Ovary (tissue), 9 donors: ENCODE results near the gene ICE1. TPM values are rescaled to one million over a fixed set of nuclear protein-coding genes. Genes with fewer than 3 reads are reported as not detected.

Experiments used
- DNase-seq, 5 donors: peaks; one replicate each; pipeline ENCODE4 v3.0.0-alpha.2; 2019 to 2020
- H3K27ac ChIP-seq, 2 donors: fragments of 200-600 bp; one replicate each; pipeline versions ENCODE4 v1.5.1 to v1.8.0; 2019 to 2022
- H3K27me3 ChIP-seq: fragments of 200-600 bp; one replicate; pipeline ENCODE4 v1.8.0; 2022
- H3K36me3 ChIP-seq: fragments of 200-600 bp; sonication (generic); one replicate; pipeline ENCODE4 v1.5.1; 2019
- H3K4me1 ChIP-seq: one replicate; pipeline ENCODE4 v1.8.1; 2013; ENCODE audit warnings: mild to moderate bottlenecking, moderate library complexity; ENCODE audit not compliant: insufficient read depth
- H3K4me3 ChIP-seq: fragments of 200-600 bp; sonication (generic); one replicate; pipeline ENCODE4 v1.5.1; 2017
- H3K9me3 ChIP-seq, 2 donors: fragments of 200-600 bp in 1 of 2; sonication (generic) in 1 of 2; one replicate each; pipeline versions ENCODE4 v1.5.1 to v1.8.1; 2013 to 2019; ENCODE audit warnings: mild to moderate bottlenecking in 1 of 2, moderate library complexity in 1 of 2
- CTCF ChIP-seq, 3 donors: fragments of 450-650 bp in 2 of 3; fragments of 200-600 bp in 1 of 3; IDR thresholded peaks; one replicate each; pipeline versions ENCODE4 v1.5.1 to v1.8.0; 2016 to 2022; ENCODE audit warnings: antibody characterized with exemption in 3 of 3, mild to moderate bottlenecking in 1 of 3
- EP300 ChIP-seq: sonication (generic); formaldehyde crosslinking; IDR thresholded peaks from one replicate; pipeline ENCODE4 v1.6.1; 2017; ENCODE audit warnings: antibody characterized with exemption
- POLR2A ChIP-seq: fragments of 450-650 bp; IDR thresholded peaks from one replicate; pipeline ENCODE4 v1.6.1; 2017; ENCODE audit warnings: antibody characterized with exemption, mild to moderate bottlenecking, moderate library complexity
- WGBS, 3 donors: extraction: QIAGEN DNeasy Blood & Tissue Kit in 1 of 3; methylation state at CpG; one replicate each; pipeline versions ENCODE4 v1.1.5 to v1.1.7; 2013 to 2017; 5-methylcytosine and 5-hydroxymethylcytosine counted together
- intact Hi-C, 4 donors: fragments of 100-400 bp; cut with DNase I; formaldehyde crosslinking; loops; one replicate each; pipeline versions ENCODE4 v1.11.0 to v1.15.1; 2022 to 2023
- polyA plus RNA-seq, 2 donors: library from polyadenylated mRNA; stranded (reverse); fragments of 200-250 nt in 1 of 2; fragments of 350-450 nt in 1 of 2; fragmentation: Illumina TruSeq in 1 of 2; extraction: RNeasy Lipid Tissue Mini Kit (QIAGEN cat#74804) in 1 of 2; gene quantifications; one replicate each; pipeline ENCODE4 v1.2.3, GENCODE V29; 2013 to 2014
- total RNA-seq, 7 donors: library from RNA; depleted of rRNA in 2 of 7; stranded (reverse); fragments of >200 nt in 2 of 7; fragmentation: NEBNext Ultra II Directional in 3 of 7; extraction: Animal tissue kit (Norgen Biotek cat#: 25700) in 3 of 7; gene quantifications; one replicate each; pipeline versions ENCODE4 v1.1.0 to v1.2.4, GENCODE V29; 2016 to 2023
- donor health status: DM: no; HTN: no; CAD: no; lungs with moderate emphysema.
- donor health status: DM: no; HTN: no; CAD: no.
- donor health status: Bipolar disorder and iron deficiency.
- donor health status: DM: yes; HTN: yes; CAD: no.
- donor health status: DM: no; HTN: no; CAD: no.
- donor health status: DM: yes; HTN: yes; CAD: no.

Gene ICE1
- total and polyA plus RNA-seq, 9 donors = 10.7 to 38.0 (median 30.5) TPM

GRCh38 chr5:5534333-5534732 lies 111.9 kb downstream of the ICE1 start:
- no peak overlapping the region for H3K27ac ChIP-seq
- 88 to 91% (median 90%) methylated on average over 4 of the region's 4 CpGs for WGBS, 3 donors
- DNase-seq = no peak
- H3K4me3 ChIP-seq = no peak overlapping the region
- no peaks in the 10 kb centered on the region for H3K27me3 ChIP-seq
- intact Hi-C loops = no loop called here
- no peaks in the 10 kb centered on the region for H3K4me1 ChIP-seq
- TF ChIP-seq CTCF (IDR thresholded peaks at IDR 0.05) (no peak), EP300 (no peak), POLR2A (no peak)
- no peaks in the 10 kb centered on the region for H3K9me3 ChIP-seq
- no peaks in the 10 kb centered on the region for H3K36me3 ChIP-seq

- no peaks in the 10 kb centered on the region for H3K9me3 ChIP-seq
- no peak for DNase-seq
Measured at GRCh38 chr5:5536871-5537270, 114.4 kb downstream of the ICE1 start.

GRCh38 chr5:5537426-5537825 lies 114.9 kb downstream of the ICE1 start:
- no peaks in the 10 kb centered on the region for H3K4me1 ChIP-seq
- H3K9me3 ChIP-seq = no peaks in the 10 kb centered on the region
- intact Hi-C loops = no loop called here
- H3K27me3 ChIP-seq = no peaks in the 10 kb centered on the region
- no peak overlapping the region for H3K4me3 ChIP-seq
- no peak for DNase-seq
- H3K36me3 ChIP-seq = no peaks in the 10 kb centered on the region
- H3K27ac ChIP-seq = no peak overlapping the region
- 58 to 68% (median 65%) methylated on average over 8 of the region's 8 CpGs for WGBS, 3 donors
- TF ChIP-seq CTCF (IDR thresholded peaks at IDR 0.05) = no peak
- no peak for TF ChIP-seq EP300
- no peak for TF ChIP-seq POLR2A

More at GRCh38 chr5:5536871-5537270, 114.4 kb downstream of the ICE1 start:
- no peak overlapping the region for H3K27ac ChIP-seq
- 87 to 95% (median 89%) methylated on average over 4 of the region's 4 CpGs for WGBS, 3 donors
- H3K36me3 ChIP-seq = no peaks in the 10 kb centered on the region
- no peak overlapping the region for H3K4me3 ChIP-seq
- H3K4me1 ChIP-seq = no peaks in the 10 kb centered on the region
- no peak for TF ChIP-seq POLR2A
- no peak for TF ChIP-seq EP300
- TF ChIP-seq CTCF (IDR thresholded peaks at IDR 0.05) = no peak
- H3K27me3 ChIP-seq = no peaks in the 10 kb centered on the region
- intact Hi-C loops = no loop called here

- Histone ChIP-seq H3K4me1 (no peaks in the 10 kb centered on the region), H3K4me3 (no peak overlapping the region), H3K27me3 (no peaks in the 10 kb centered on the region), H3K9me3 (no peaks in the 10 kb centered on the region), H3K36me3 (no peaks in the 10 kb centered on the region), H3K27ac (no peak overlapping the region)
- intact Hi-C loops = no loop called here
- WGBS, 3 donors = 52 to 81% (median 52%) methylated on average over 3 of the region's 3 CpGs
- no peak for DNase-seq
- TF ChIP-seq EP300 (no peak), CTCF (IDR thresholded peaks at IDR 0.05) (no peak), POLR2A (no peak)
Measured at GRCh38 chr5:5539590-5539989, 117.1 kb downstream of the ICE1 start.
